A673 (cell line): ENCODE results near the gene UBE2D1.

ENCODE experiments used
- EZH2 ChIP-seq: fragments of 200-600 bp; sonication (generic); IDR thresholded peaks from 2 replicates; pipeline ENCODE4 v1.6.1; 2017; ENCODE audit warnings: borderline replicate concordance, low read depth, mild to moderate bottlenecking, mixed read lengths, antibody characterized with exemption, low read length; ENCODE audit not compliant: poor library complexity, severe bottlenecking
- TF ChIP-seq, protein P1 (sequence below): fragments of 300-800, 200-600 bp; sonication (generic); conservative IDR thresholded peaks from 2 replicates; pipeline ENCODE4 v1.5.1; 2017; ENCODE audit warnings: low read depth, mild to moderate bottlenecking, antibody characterized with exemption, low read length, moderate library complexity, mixed read lengths

DNA sequence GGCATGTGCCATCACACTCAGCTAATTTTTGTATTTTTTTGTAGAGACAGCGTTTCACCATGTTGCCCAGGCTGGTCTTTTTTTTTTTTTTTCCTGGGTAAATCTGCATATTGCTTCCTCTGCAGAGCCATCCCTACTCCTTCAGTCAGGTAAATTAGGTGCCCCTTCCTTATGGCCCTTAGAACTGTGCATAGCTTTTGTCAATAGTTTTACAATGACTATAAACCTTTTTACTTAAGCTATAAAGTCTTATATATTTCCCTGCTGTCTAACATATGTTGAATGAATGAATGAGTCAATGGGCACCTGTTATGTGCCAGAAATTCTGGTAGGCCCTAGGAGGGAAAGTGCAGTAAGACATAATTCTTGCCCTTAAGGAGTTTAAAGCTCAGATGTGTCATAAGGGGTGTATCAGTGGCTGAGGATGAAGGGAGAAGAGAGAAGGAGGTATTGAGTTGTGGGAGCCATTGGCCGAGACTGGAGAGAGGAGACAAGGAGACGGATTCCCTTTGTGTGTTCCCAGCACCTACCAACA, 30.6 kb upstream of the UBE2D1 start:
- TF ChIP-seq, protein P1, sequence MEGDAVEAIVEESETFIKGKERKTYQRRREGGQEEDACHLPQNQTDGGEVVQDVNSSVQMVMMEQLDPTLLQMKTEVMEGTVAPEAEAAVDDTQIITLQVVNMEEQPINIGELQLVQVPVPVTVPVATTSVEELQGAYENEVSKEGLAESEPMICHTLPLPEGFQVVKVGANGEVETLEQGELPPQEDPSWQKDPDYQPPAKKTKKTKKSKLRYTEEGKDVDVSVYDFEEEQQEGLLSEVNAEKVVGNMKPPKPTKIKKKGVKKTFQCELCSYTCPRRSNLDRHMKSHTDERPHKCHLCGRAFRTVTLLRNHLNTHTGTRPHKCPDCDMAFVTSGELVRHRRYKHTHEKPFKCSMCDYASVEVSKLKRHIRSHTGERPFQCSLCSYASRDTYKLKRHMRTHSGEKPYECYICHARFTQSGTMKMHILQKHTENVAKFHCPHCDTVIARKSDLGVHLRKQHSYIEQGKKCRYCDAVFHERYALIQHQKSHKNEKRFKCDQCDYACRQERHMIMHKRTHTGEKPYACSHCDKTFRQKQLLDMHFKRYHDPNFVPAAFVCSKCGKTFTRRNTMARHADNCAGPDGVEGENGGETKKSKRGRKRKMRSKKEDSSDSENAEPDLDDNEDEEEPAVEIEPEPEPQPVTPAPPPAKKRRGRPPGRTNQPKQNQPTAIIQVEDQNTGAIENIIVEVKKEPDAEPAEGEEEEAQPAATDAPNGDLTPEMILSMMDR: no peak
- TF ChIP-seq EZH2: no peak
